Activated CD8-positive, alpha-beta memory T cell treated with anti-CD3 and anti-CD28 coated beads, Interleukin-2, amount 10 ng/mL, durations not matched to agents 7 days and 5 days (primary cell): ENCODE results near the gene EHD3. TPM values are rescaled to one million over a fixed set of nuclear protein-coding genes. Genes with fewer than 3 reads are reported as not detected.

ENCODE experiments used
- ATAC-seq: fragments of 150-1000 bp; cut with Tn5 transposase; one replicate; pipeline ENCODE4 v1.10.0; 2021; ENCODE audit warnings: moderate library complexity
- CTCF ChIA-PET: fragments of 350-600 bp; sonication (Branson Sonifier 250); formaldehyde crosslinking; loops from one replicate; lab custom pipeline; 2021; ENCODE audit warnings: antibody characterized with exemption; lab: Charles Lee
- DNase-seq: peaks from one replicate; pipeline ENCODE4 v3.0.0-alpha.2; 2020
- H3K27ac Mint-ChIP-seq: one replicate; pipeline ENCODE4 v1.8.0; 2021; ENCODE audit warnings: mild to moderate bottlenecking, mixed read lengths
- H3K27me3 Mint-ChIP-seq: one replicate; pipeline ENCODE4 v1.8.0; 2021; ENCODE audit warnings: mixed read lengths
- H3K36me3 Mint-ChIP-seq: one replicate; pipeline ENCODE4 v1.8.0; 2021; ENCODE audit warnings: mild to moderate bottlenecking, mixed read lengths
- H3K4me1 Mint-ChIP-seq: one replicate; pipeline ENCODE4 v1.8.0; 2021; ENCODE audit warnings: mixed read lengths
- H3K4me3 Mint-ChIP-seq: one replicate; pipeline ENCODE4 v1.8.0; 2021; ENCODE audit warnings: mild to moderate bottlenecking, moderate library complexity, mixed read lengths
- H3K9me3 Mint-ChIP-seq: one replicate; pipeline ENCODE4 v1.8.0; 2022; ENCODE audit warnings: low read depth, mixed read lengths
- total RNA-seq, 2 experiments: library from RNA; stranded (reverse); gene quantifications; one replicate each; pipeline ENCODE4 v1.2.3, GENCODE V29; 2021

The EHD3 gene
- total RNA-seq, 2 experiments from 2014 or later = 0.41 to 1.1 TPM

DNA sequence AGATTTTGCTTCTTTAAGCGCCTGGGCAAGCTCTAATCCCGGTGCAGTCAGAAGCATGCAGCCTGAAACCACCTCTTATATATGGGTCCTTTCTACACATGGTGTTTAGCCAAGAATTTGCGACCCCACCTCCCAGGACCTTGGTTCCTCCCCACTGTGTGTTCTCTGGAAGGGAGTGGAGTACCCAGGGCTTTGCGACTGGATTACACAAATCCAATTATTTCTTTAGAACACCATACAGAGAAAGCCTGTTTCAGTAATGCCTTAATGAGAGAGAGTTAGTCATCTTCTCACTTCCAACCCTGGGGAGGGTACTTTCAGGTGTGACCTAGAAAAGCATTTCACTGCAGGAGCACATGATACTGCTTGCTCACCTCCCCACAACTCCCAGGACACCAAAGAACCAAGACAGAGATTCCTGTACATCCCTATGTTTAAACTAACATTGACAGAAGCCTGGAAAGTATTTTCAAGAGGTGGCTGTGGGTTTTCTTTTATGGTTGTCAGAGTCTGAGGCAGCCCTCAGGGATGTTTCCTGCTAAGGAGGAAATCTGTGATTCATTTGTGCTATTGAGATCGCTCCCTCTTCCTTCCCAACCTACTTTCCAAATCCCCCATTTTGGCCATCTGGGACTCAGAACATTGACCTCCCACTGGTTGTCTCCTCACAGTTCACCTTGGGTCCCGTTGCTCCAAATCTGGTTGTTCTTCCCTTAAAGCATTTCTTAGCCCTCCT lies 16.3 kb upstream of the EHD3 start, which contains the start of gene CAPN14:
Gene CAPN14 (minus strand): TSS at position 51 of the 736 bp plus-strand sequence. CDS start 12,068 bp downstream, outside the sequence.
- H3K27ac Mint-ChIP-seq = no peak within 1 kb of the TSS
- H3K9me3 Mint-ChIP-seq = no peaks in the 10 kb centered on the region
- H3K36me3 Mint-ChIP-seq = no peaks in the 10 kb centered on the region
- no peak for DNase-seq
- ATAC-seq = no peak
- CTCF ChIA-PET = interaction anchor here (0.9 kb wide), 1 partner anchor 10 kb away, joined by 4 read pairs; no protein-coding TSS in a partner anchor
- peaks cover 46% of the 10 kb centered on the region for H3K4me1 Mint-ChIP-seq
- H3K27me3 Mint-ChIP-seq = peaks cover 10% of the 10 kb centered on the region
- no peak within 1 kb of the TSS for H3K4me3 Mint-ChIP-seq

DNA sequence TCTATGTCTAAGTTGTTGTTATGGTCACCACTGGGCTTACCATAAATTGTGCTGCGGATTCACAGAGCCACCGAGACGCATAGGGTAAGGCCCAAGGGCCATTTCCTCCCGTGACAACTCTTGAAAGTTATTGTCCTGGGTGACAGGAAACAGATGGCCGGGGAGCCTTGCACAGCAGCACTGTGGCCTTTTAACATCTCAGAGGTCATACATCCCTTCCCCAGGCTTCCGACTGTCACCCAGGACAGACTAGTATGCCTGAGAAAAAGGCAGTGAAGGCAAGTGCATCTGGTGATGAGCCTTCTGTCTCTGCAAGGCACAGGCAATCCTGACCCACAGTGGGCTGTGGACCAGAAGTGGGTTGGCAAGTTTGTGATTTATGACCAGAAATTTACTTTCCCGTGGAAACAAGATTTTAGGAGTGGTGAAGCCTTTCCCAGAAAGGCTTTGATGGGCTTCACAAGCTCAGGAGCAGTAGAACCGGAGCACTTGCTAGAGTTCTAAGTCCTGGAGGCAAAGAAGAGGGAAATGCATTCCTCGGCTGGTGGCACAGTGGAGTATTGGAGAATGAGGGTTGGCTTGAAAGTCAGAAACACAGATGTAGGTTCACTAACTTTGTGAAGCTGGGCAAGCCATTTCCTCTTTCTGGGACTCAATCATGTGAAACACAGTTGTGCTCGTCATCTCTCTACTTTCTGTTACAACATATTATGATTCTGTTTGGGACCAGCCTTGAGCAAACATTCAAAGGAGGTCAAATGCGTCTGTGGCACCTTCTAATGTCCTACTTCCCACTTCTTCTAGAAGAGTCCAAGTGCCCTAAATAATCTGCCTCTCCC lies 14.6 kb upstream of the EHD3 start:
- Mint-ChIP-seq H3K27me3 (peaks cover 20% of the 10 kb centered on the region), H3K36me3 (no peaks in the 10 kb centered on the region), H3K4me1 (peaks cover 40% of the 10 kb centered on the region), H3K9me3 (no peaks in the 10 kb centered on the region), H3K4me3 (no peak overlapping the region), H3K27ac (no peak overlapping the region)
- ATAC-seq (no peak), DNase-seq (no peak)
- CTCF ChIA-PET = interaction anchor here (1.4 kb wide), 1 partner anchor 508 kb away, joined by 3 read pairs; no protein-coding TSS in a partner anchor

DNA sequence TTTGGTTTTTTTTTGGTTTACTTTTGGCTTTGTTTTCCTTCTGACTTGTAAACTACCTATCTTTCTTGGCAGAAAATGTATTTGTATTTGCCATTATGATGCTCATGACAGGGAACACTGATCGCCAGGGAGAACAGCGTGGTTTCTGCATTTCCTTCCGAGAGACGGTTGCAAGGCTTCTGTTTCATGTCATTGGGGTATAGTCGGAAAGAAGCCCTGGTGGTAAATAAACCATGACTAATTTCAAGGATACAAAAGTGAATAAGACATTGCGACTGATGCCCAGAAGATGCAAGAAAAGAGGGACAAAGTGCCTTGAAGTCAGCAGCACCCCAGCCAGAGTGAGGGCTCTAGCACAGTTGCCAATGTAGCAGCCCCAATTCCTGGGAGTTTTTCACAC lies 12.4 kb upstream of the EHD3 start:
- peak; percentile 57 for ATAC-seq
- Mint-ChIP-seq H3K9me3 (no peaks in the 10 kb centered on the region), H3K4me1 (peaks cover 35% of the 10 kb centered on the region), H3K36me3 (no peaks in the 10 kb centered on the region), H3K4me3 (no peak overlapping the region), H3K27ac (peak overlapping the region; percentile 49), H3K27me3 (peaks cover 24% of the 10 kb centered on the region)
- CTCF ChIA-PET = no interaction called here
- DNase-seq = no peak

DNA sequence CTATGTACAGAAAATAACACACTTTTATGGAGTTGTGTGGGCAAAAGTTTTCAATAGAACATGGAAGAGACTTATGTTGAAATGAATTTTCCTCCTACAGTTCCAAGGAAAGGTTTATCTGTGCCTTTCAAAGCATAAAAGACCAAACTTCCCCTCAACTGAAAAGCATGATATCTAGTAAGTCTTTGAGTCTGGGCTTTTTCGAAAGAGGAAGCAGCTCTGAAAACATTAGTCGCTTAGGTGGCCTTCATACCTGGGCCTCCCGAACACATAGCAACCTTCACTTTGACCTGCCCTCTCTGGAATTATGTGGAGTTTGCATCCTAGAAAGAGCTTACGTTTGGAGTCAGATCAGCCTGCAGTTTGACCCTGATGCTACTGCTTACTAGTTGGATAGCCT lies 11.9 kb upstream of the EHD3 start:
- no peaks in the 10 kb centered on the region for H3K9me3 Mint-ChIP-seq

DNA sequence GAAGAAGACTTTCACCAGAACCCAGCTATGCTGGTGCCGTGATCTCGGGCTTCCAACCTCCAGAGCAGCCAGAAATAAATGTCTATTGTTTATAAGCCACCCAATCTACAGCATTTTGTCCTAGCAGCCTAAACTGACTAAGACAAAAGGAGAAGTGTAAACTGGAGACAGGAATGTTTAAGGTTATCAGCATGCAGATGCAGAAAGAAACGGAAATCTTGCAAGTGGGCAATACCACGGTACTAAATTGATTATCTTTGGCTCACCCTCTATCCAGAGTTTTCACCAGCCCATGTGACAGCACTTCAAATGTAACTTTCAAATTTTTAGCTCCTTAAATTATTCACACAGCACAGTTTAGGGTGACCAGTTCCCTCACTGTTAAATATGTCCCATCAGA lies 10.9 kb upstream of the EHD3 start:
- peaks cover 23% of the 10 kb centered on the region for H3K4me1 Mint-ChIP-seq
- DNase-seq (no peak), ATAC-seq (no peak)
- no peaks in the 10 kb centered on the region for H3K36me3 Mint-ChIP-seq
- H3K27ac Mint-ChIP-seq = no peak overlapping the region
- H3K4me3 Mint-ChIP-seq = no peak overlapping the region
- peaks cover 28% of the 10 kb centered on the region for H3K27me3 Mint-ChIP-seq
- H3K9me3 Mint-ChIP-seq = no peaks in the 10 kb centered on the region
- CTCF ChIA-PET = no interaction called here

More for the DNA sequence above, 11.9 kb upstream of the EHD3 start:
- Mint-ChIP-seq H3K4me3 (no peak overlapping the region), H3K36me3 (no peaks in the 10 kb centered on the region), H3K4me1 (peaks cover 31% of the 10 kb centered on the region), H3K27ac (no peak overlapping the region), H3K27me3 (peaks cover 27% of the 10 kb centered on the region)
- DNase-seq (no peak), ATAC-seq (no peak)
- CTCF ChIA-PET = no interaction called here

DNA sequence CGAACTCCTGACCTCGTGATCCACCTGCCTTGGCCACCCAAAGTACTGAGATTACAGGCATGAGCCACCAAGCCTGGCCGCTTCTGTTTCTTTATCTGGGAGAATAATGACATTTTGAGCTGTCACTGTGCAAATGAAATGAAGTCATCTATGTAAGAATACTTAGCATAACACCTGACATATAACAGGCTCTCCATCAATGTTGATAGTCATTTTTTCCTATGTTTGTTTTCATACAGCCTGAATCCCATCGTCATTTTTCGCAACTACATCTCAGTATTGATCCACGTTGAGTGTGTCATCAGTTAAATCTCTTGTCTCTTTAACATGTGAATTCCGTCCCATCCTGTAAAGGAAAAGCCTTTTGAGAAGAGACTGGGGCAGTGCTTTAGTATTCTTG lies 10.2 kb upstream of the EHD3 start:
- no peak for ATAC-seq
- peaks cover 28% of the 10 kb centered on the region for H3K27me3 Mint-ChIP-seq
- peaks cover 22% of the 10 kb centered on the region for H3K4me1 Mint-ChIP-seq
- H3K36me3 Mint-ChIP-seq = no peaks in the 10 kb centered on the region
- DNase-seq = no peak
- H3K27ac Mint-ChIP-seq = no peak overlapping the region
- no peak overlapping the region for H3K4me3 Mint-ChIP-seq
- H3K9me3 Mint-ChIP-seq = no peaks in the 10 kb centered on the region
- CTCF ChIA-PET = interaction anchor here (1.4 kb wide), 1 partner anchor 10 kb away, joined by 4 read pairs; the partner anchor contains the start of gene EHD3

DNA sequence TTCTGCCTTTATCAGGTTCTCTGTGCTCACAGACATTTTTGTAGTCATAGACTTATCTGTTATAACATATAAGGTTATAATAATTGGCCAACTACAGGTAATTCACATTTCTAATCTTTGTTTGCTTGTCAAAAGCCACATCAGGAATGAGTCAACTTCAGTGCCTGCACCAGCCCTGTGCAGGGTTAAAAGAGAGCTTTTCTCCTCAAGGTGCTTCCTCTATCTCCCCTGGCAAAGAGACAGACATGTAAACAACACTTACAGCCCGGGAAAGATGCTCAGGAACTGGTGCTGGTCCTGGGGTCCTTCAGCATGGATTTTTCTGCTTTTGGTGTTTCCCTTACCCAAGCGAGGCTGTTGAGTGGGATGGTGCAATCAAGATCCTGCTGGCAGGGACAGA lies 7.7 kb upstream of the EHD3 start:
- H3K27ac Mint-ChIP-seq = no peak overlapping the region
- H3K36me3 Mint-ChIP-seq = no peaks in the 10 kb centered on the region
- no peaks in the 10 kb centered on the region for H3K9me3 Mint-ChIP-seq
- DNase-seq = no peak
- H3K4me1 Mint-ChIP-seq = peaks cover 12% of the 10 kb centered on the region
- no peak overlapping the region for H3K4me3 Mint-ChIP-seq
- H3K27me3 Mint-ChIP-seq = peaks cover 40% of the 10 kb centered on the region
- no peak for ATAC-seq
- CTCF ChIA-PET = no interaction called here

DNA sequence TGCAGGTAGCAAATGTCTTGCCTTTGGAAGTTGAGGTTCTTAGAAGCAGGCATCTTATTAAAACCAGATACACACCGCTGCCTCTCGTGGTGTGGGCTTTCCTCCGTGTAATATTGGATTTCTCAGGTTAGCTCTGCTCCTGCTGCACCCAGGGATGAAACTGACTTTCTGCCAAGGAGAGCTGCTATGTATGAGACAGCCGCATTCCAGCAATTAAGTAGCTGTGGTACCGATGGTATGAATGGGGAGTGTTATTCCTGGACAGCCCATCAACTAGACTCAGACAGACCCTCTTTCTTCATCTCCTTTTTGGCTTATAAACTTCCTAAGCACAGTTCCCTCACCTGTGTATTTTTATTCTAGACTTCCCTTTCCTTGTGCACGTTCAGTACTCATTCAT lies 6.8 kb upstream of the EHD3 start:
- no peak for ATAC-seq

DNA sequence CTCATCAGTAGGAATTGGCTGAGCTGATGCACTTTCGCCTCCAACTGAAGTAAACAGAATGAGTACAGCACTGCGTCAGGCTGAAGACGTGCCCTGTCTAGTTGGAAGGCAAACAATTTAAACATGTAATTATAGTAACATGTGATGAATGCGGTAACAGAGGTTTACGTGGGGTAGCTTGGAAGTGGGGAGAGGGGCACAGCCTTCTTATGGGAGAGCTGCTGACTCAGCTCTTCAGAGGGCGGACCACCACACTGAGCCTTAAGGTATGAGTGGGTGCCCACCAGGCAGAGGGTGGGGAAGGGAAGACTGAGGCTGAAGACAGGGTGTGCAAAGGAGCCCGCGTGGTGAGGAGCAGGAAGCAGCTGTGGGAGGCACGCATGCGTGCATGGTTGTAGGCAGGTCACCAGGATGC lies 6.2 kb upstream of the EHD3 start:
- Mint-ChIP-seq H3K27ac (no peak overlapping the region), H3K9me3 (no peaks in the 10 kb centered on the region), H3K4me3 (no peak overlapping the region), H3K4me1 (peaks cover 2% of the 10 kb centered on the region), H3K27me3 (peaks cover 42% of the 10 kb centered on the region), H3K36me3 (no peaks in the 10 kb centered on the region)
- ATAC-seq (no peak), DNase-seq (no peak)
- CTCF ChIA-PET = no interaction called here

More for the DNA sequence above, 6.8 kb upstream of the EHD3 start:
- H3K27me3 Mint-ChIP-seq = peaks cover 45% of the 10 kb centered on the region
- DNase-seq = no peak
- H3K36me3 Mint-ChIP-seq = no peaks in the 10 kb centered on the region
- H3K27ac Mint-ChIP-seq = no peak overlapping the region
- peaks cover 3% of the 10 kb centered on the region for H3K4me1 Mint-ChIP-seq
- no peak overlapping the region for H3K4me3 Mint-ChIP-seq
- CTCF ChIA-PET = no interaction called here
- no peaks in the 10 kb centered on the region for H3K9me3 Mint-ChIP-seq

DNA sequence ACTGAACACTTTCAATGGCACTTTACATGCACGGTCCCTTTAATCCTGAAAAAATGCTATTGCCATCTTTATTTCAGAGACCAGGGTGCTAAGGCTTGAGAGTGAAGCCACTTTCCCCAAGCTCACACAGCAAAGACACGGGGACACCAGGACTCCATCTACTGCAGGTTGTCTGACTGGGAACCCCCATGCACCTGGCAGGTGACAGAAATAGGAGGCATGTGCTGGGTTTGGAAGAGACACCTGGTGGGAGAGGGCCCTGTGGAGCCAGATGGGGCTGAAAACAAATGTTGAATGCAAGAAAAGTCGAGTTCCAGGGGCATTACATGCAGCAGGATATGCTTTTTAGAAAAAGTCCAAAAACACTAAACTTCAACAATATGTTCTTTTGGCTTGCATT lies 5.2 kb upstream of the EHD3 start:
- no peaks in the 10 kb centered on the region for H3K36me3 Mint-ChIP-seq

DNA sequence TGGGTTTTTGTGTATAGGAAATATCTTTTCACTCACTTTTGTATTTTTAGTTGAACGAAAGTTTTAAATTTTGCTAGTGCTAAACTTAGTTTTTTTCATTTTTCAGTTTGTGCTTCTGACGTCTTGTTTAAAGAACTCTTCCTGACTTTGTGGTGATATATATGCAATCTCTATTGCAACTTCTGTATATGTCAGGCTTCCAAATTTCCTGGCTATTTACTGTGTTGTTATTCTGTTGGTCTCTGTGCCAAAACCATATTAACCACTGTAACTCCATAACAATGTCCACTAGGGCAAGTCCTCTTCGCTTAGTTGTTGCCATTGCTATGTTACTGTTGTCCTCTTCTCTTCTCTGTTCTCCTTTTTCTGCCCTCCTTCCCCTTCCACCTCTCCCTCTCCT lies 3.2 kb upstream of the EHD3 start:
- H3K4me1 Mint-ChIP-seq = peaks cover 13% of the 10 kb centered on the region
- no peaks in the 10 kb centered on the region for H3K9me3 Mint-ChIP-seq
- no peak for ATAC-seq
- H3K36me3 Mint-ChIP-seq = no peaks in the 10 kb centered on the region
- H3K27me3 Mint-ChIP-seq = peaks cover 36% of the 10 kb centered on the region
- no peak overlapping the region for H3K4me3 Mint-ChIP-seq
- H3K27ac Mint-ChIP-seq = no peak overlapping the region
- no peak for DNase-seq
- CTCF ChIA-PET = interaction anchor here (1.0 kb wide), 1 partner anchor 102 kb away, joined by 3 read pairs; no protein-coding TSS in a partner anchor

More for the DNA sequence above, 5.2 kb upstream of the EHD3 start:
- Mint-ChIP-seq H3K4me1 (peaks cover 8% of the 10 kb centered on the region), H3K27me3 (peaks cover 39% of the 10 kb centered on the region), H3K27ac (no peak overlapping the region), H3K4me3 (no peak overlapping the region), H3K9me3 (no peaks in the 10 kb centered on the region)
- no peak for DNase-seq
- no peak for ATAC-seq
- CTCF ChIA-PET = no interaction called here

DNA sequence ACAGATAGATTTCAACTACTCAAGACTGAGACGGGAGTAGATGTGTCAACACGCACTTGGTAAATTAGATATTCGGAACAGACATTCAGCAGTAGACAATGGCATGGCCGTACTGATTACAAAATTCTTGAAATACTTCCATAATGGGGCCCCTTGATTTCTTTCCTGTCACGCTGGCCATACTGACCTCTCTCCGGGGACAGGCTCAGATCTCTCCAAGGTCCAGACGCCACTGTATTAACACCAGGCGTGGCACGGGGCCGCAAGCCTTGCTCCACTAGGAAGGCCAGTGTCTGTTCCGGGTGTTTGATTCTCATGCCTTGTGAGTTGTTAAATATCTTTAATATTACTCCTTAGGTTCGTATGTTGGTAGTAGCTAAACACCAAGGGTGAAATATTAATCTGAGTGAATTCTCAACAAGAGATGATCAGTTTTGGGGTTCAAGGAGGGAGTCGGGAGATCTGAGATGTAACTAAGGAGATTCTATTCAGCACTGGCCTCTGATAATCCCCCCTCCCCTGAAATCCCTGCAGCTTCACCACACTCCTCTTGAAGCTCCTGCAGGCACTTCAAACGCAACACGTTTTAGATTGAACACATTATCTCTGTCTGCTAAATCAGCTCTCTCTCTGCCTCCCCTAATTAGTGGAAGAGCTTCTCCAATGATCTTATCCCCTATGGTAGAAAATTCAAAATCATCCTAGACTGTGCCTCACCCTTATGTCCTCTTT lies 2.2 kb upstream of the EHD3 start:
- CTCF ChIA-PET = no interaction called here
- H3K9me3 Mint-ChIP-seq = no peaks in the 10 kb centered on the region
- H3K27me3 Mint-ChIP-seq = peaks cover 31% of the 10 kb centered on the region
- DNase-seq (no peak), ATAC-seq (no peak)
- no peaks in the 10 kb centered on the region for H3K36me3 Mint-ChIP-seq
- H3K4me3 Mint-ChIP-seq = no peak overlapping the region
- H3K4me1 Mint-ChIP-seq = peaks cover 12% of the 10 kb centered on the region
- no peak overlapping the region for H3K27ac Mint-ChIP-seq

DNA sequence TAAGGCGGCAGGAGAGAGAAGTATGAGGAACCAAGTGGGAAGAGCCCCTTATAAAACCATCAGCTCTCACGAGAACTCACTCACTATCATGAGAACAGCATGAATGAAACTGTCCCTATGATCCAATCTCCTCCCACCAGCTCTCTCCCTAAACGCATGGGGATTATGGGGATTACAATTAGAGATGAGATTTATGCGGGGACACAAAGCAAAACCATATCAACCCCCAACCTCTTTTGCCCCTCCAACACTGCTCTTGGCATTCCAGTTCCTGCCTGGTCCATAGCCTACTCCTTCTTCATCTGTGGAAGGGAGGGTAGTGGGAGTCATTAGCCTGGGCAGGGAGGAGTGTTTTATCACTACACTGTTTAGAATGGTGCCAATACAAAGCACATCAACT lies 1.4 kb upstream of the EHD3 start:
- no peak for DNase-seq
- H3K36me3 Mint-ChIP-seq = no peaks in the 10 kb centered on the region
- CTCF ChIA-PET = interaction anchor here (1.7 to 1.9 kb wide), 2 partner anchors 9 to 90 kb away, joined by 4 read pairs; no protein-coding TSS in a partner anchor
- peaks cover 12% of the 10 kb centered on the region for H3K4me1 Mint-ChIP-seq
- H3K27me3 Mint-ChIP-seq = peaks cover 27% of the 10 kb centered on the region
- no peaks in the 10 kb centered on the region for H3K9me3 Mint-ChIP-seq
- no peak for ATAC-seq
- no peak overlapping the region for H3K27ac Mint-ChIP-seq
- H3K4me3 Mint-ChIP-seq = no peak overlapping the region
